GM12878 (cell line): ENCODE results near the gene PSMD12. TPM values are rescaled to one million over a fixed set of nuclear protein-coding genes. Genes with fewer than 3 reads are reported as not detected.
A peak's percentile ranks its signal among the peaks of the same experiment; 100 is the strongest.

Experiments used
- ATAC-seq: fragments of 200-7000 bp; cut with Tn5 transposase; 3 replicates; pipeline ENCODE4 v1.9.1; 2020; ENCODE audit warnings: mild to moderate bottlenecking, moderate library complexity
- BruUV-seq: library from RNA; stranded (reverse); fragments of 400-500 nt; replicated peaks from 2 replicates; lab custom pipeline; 2021; lab: Mats Ljungman, UMichigan
- CTCF ChIA-PET: fragments of 300-600 bp; sonication (Branson Sonifier 250); formaldehyde crosslinking; extraction: SDS; loops from one replicate; lab custom pipeline; 2021; ENCODE audit warnings: inconsistent platforms; lab: Yijun Ruan, JAX
- POLR2A ChIA-PET: fragments of 350-600 bp; formaldehyde crosslinking; extraction: SDS; loops from one replicate; lab custom pipeline; 2021; ENCODE audit warnings: inconsistent platforms; lab: Charles Lee
- RAD21 ChIA-PET: fragments of 300-600 bp; sonication (Branson Sonifier 250); formaldehyde crosslinking; loops from one replicate; lab custom pipeline; 2023; ENCODE audit warnings: antibody characterized with exemption; ENCODE audit not compliant: unreplicated experiment; lab: Charles Lee
- SMC1A ChIA-PET: fragments of 300-600 bp; sonication (Branson Sonifier 250); formaldehyde crosslinking; loops from one replicate; lab custom pipeline; 2023; ENCODE audit not compliant: unreplicated experiment, uncharacterized antibody; lab: Charles Lee
- DNase-seq: peaks from one replicate; pipeline ENCODE4 v3.0.0-alpha.2; 2011; ENCODE audit warnings: low read depth, low spot score
- FAIRE-seq: peaks from 3 replicates; lab custom pipeline; 2011; peaks lifted over from hg19 to GRCh38; lab: Jason Lieb, UNC
- H2AFZ ChIP-seq: 2 replicates; pipeline ENCODE4 v1.6.0; 2011; ENCODE audit warnings: low read depth, low read length, control low read depth; ENCODE audit not compliant: control insufficient read depth
- H3K27ac ChIP-seq: 2 replicates; pipeline ENCODE4 v1.5.1; 2011; ENCODE audit warnings: control low read depth; ENCODE audit not compliant: control insufficient read depth, insufficient read depth
- H3K27me3 ChIP-seq, 2 experiments: replicated peaks in 1 of 2; 2 replicates each; pipeline versions ENCODE4 v1.6.0 to v1.6.1; 2011; ENCODE audit warnings: low read length in 1 of 2; ENCODE audit not compliant: control insufficient read depth in 2 of 2, insufficient read depth in 2 of 2
- H3K36me3 ChIP-seq, 2 experiments: 2 replicates each; pipeline ENCODE4 v1.5.1; 2011; ENCODE audit warnings: low read length in 1 of 2; ENCODE audit not compliant: control insufficient read depth in 2 of 2, insufficient read depth in 2 of 2
- H3K4me1 ChIP-seq: 2 replicates; pipeline ENCODE4 v1.6.1; 2011; ENCODE audit warnings: mild to moderate bottlenecking, low read length, moderate library complexity, mixed read lengths; ENCODE audit not compliant: control insufficient read depth, insufficient read depth
- H3K4me2 ChIP-seq: 2 replicates; pipeline ENCODE4 v1.6.0; 2011; ENCODE audit warnings: control low read depth; ENCODE audit not compliant: control insufficient read depth, insufficient read depth
- H3K4me3 ChIP-seq: fragments of 200-600 bp; sonication (generic); 2 replicates; pipeline ENCODE4 v1.5.1; 2016
- H3K79me2 ChIP-seq: 2 replicates; pipeline ENCODE4 v1.6.0; 2011; ENCODE audit warnings: low read length; ENCODE audit not compliant: control insufficient read depth, insufficient read depth
- H3K9ac ChIP-seq: 2 replicates; pipeline ENCODE4 v1.8.0; 2011; ENCODE audit warnings: low read length, control low read depth, mixed read lengths; ENCODE audit not compliant: control insufficient read depth, insufficient read depth
- H3K9me3 ChIP-seq: replicated peaks from 3 replicates; pipeline ENCODE4 v1.5.1; 2011; ENCODE audit warnings: mild to moderate bottlenecking, low read length; ENCODE audit not compliant: control insufficient read depth, insufficient read depth
- H4K20me1 ChIP-seq: 2 replicates; pipeline ENCODE4 v1.6.0; 2011; ENCODE audit not compliant: control insufficient read depth, insufficient read depth
- RUNX3 ChIP-seq: IDR thresholded peaks from 2 replicates; pipeline ENCODE4 v1.6.1; 2012; ENCODE audit warnings: low read length, inconsistent platforms
- SREBF2 ChIP-seq: IDR thresholded peaks from 2 replicates; pipeline ENCODE4 v1.6.1; 2012; ENCODE audit warnings: mild to moderate bottlenecking, low read length
- YY1 ChIP-seq: IDR thresholded peaks from 2 replicates; pipeline ENCODE4 v1.6.1; 2011; ENCODE audit warnings: low read depth, mild to moderate bottlenecking, low read length
- ZBED1 ChIP-seq: IDR thresholded peaks from 2 replicates; pipeline ENCODE4 v1.6.1; 2016; ENCODE audit warnings: borderline replicate concordance
- ZZZ3 ChIP-seq: IDR thresholded peaks from 2 replicates; pipeline ENCODE4 v1.6.1; 2011; ENCODE audit warnings: low read depth; ENCODE audit not compliant: control insufficient read depth, insufficient read length
- WGBS: methylation state at CpG from one replicate; pipeline ENCODE4 v1.1.6; 2016; ENCODE audit warnings: low lambda C conversion rate; ENCODE audit not compliant: insufficient replicate concordance, insufficient coverage; ENCODE audit errors: missing lambda C conversion rate; 5-methylcytosine and 5-hydroxymethylcytosine counted together
- in situ Hi-C: fragments of 300-500 bp; cut with MboI; formaldehyde crosslinking; loops from 9 replicates; pipeline ENCODE4 v1.14.3; 2018; ENCODE audit warnings: mixed read lengths
- intact Hi-C: fragments of 100-400 bp; cut with micrococcal nuclease; formaldehyde crosslinking; loops from one replicate; pipeline ENCODE4 v1.14.2; 2022; ENCODE audit not compliant: unreplicated experiment
- polyA plus RNA-seq, 11 experiments: library from polyadenylated mRNA; depleted of rRNA in 4 of 11; unstranded in 6 of 11; stranded (reverse) in 5 of 11; fragments of >200 nt; fragmentation: Nextera tagmentation in 4 of 11; fragmentation: Illumina TruSeq in 1 of 11; extraction: Ambion mirVana in 4 of 11; extraction: Trizol in 1 of 11; gene quantifications; 1 replicate in 1 of 11; 2 replicates in 10 of 11; pipeline versions ENCODE4 v1.2.1 to v1.2.3, GENCODE V29; 2011 to 2016; ENCODE audit warnings: inconsistent platforms in 2 of 11, missing spikeins in 2 of 11, low read depth in 1 of 11
- total RNA-seq, 4 experiments: library from RNA; depleted of rRNA in 3 of 4; stranded (reverse); fragments of >200 nt in 3 of 4; fragmentation: Illumina TruSeq in 1 of 4; extraction: Trizol in 1 of 4; gene quantifications; 2 replicates each; pipeline versions ENCODE4 v1.2.1 to v1.2.3, GENCODE V29; 2013 to 2021
- TF ChIP-seq, protein P1 (sequence below): IDR thresholded peaks from 2 replicates; pipeline ENCODE4 v1.6.1; 2012; ENCODE audit warnings: low read depth, low read length, improper control_type of control experiment

Gene PSMD12
- total and polyA plus RNA-seq, 10 of the 15 experiments (the other 5 are each of a cell fraction or from before 2014, with no cell fraction given) = 19.8 to 149 (median 47.5) TPM

DNA sequence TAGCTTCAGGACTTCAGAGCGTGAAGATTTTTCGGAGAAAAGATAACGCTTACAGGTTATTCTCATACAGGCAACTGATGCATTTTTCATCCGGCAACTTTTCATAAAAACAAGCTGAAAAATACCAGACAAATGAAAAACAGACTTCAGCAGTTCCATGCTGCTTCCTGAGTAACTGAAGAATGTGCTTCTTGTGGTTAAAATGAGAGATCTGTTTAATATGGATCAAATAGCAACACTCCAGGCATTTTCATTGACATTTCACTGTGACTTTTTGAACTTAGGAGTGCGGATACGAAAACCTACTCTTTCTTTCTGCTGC is 10.0 kb upstream of the PSMD12 start:
- H3K4me1 ChIP-seq = no peaks in the 10 kb centered on the region; the same call in 1 of the 2 replicates
- peaks cover 41% of the 10 kb centered on the region for H3K79me2 ChIP-seq
- H2AFZ ChIP-seq = peak overlapping the region; percentile 81
- ChIA-PET SMC1A (interaction anchor here (1.0 to 6.0 kb wide), 18 partner anchors 10 to 342 kb away, joined by 3 to 58 read pairs (median 8); partner anchors contain the start of genes NOL11 and PSMD12), RAD21 (interaction anchor here (0.6 to 8.2 kb wide), 13 partner anchors 71 to 805 kb away, joined by 3 to 74 read pairs (median 4); no protein-coding TSS in a partner anchor), POLR2A (interaction anchor here (0.6 to 1.7 kb wide), 9 partner anchors 9 to 387 kb away, joined by 3 to 7 read pairs (median 4); partner anchors contain the start of gene PSMD12), CTCF (interaction anchor here (0.6 to 19.8 kb wide), 24 partner anchors 8 to 473 kb away, joined by 3 to 291 read pairs (median 8); partner anchors contain the start of genes NOL11 and PSMD12)
- no peaks in the 10 kb centered on the region for H3K36me3 ChIP-seq
- peak overlapping the region; percentile 85 for H3K9ac ChIP-seq
- H3K27ac ChIP-seq = peak overlapping the region; percentile 87
- H4K20me1 ChIP-seq = no peaks in the 10 kb centered on the region
- no peaks in the 10 kb centered on the region for H3K27me3 ChIP-seq
- TF ChIP-seq, protein P1, sequence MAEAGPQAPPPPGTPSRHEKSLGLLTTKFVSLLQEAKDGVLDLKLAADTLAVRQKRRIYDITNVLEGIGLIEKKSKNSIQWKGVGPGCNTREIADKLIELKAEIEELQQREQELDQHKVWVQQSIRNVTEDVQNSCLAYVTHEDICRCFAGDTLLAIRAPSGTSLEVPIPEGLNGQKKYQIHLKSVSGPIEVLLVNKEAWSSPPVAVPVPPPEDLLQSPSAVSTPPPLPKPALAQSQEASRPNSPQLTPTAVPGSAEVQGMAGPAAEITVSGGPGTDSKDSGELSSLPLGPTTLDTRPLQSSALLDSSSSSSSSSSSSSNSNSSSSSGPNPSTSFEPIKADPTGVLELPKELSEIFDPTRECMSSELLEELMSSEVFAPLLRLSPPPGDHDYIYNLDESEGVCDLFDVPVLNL = no peak
- TF ChIP-seq ZZZ3 = no peak
- TF ChIP-seq SREBF2 = no peak
- TF ChIP-seq YY1 = no peak
- TF ChIP-seq ZBED1 = no peak
- peak; percentile 19; the same call in 1 of the 2 replicates for TF ChIP-seq RUNX3
- H3K4me3 ChIP-seq = peak overlapping the region; percentile 88
- no peak for DNase-seq
- in situ Hi-C loops (loop anchor here (5.0 kb wide), 3 partner anchors 226 to 311 kb away; no protein-coding TSS in a partner anchor), intact Hi-C loops (loop anchor here (5.0 to 10.0 kb wide), 5 partner anchors 186 to 662 kb away; partner anchors contain the start of gene NOL11)
- BruUV-seq = no TSS peak
- H3K4me2 ChIP-seq = peak overlapping the region; percentile 99
- FAIRE-seq = peak; percentile 23
- whole genome bisulfite sequencing = 43% methylated on average over 6 of the region's 6 CpGs
- no peaks in the 10 kb centered on the region for H3K9me3 ChIP-seq
- ATAC-seq = no peak
